ENCODE measurements around the gene SOCS6. TPM values are rescaled to one million over a fixed set of nuclear protein-coding genes. Genes with fewer than 3 reads are reported as not detected.

The SOCS6 gene
- total RNA-seq, 4 donors from 2014 or later: 11.5 to 47.8 (median 46.1) TPM

DNA sequence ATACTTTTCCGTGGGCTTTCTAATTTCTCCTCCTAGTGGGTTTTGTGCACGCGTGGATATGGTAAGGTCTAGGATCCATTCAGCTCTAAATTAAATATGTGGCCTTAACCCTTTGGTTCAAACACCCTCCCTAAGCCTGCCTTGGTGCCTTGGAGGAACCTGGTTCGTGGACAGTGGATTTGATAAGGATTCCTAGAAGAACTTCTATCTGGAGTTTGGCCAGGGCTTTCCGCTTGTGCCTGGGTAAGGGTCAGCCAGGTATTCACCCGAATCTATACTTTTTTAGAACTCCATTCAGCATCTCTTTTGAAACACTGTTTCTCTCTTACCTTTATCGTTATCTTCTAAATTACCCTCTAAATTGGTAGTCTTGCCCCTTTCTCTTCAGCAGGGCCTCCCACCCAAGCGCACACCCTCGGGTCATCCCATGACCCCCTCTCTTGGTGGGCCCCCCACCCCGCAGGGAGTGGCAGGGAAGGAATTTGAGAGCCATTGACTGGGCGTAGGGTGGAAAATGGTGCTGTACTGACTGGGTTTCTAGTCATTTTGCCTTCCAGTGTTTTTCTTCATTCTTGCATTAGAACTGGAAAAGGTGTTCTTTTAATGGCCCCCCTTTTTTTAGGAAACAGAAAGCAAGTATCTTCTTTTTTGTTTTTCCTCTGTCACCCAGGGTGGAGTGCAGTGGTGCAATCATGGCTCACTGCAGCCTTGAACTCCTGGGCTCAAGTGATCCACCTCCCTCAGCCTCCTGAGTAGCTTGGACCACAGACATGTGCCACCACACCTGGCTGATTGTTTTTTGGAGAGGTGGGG, 1.8 kb downstream of the SOCS6 start:
- intact Hi-C loops (cut with DNase I; ENCODE audit: low total_unique reads) (no loop called here), in situ Hi-C loops (cut with MboI; ENCODE audit: low pct_ligation_motif_present in 1 of 4, low pct_unique_long_range_greater_than_20kb in 1 of 4, low sequenced_read_pairs in 3 of 4) (loop anchor here in 1 of 4 donors (25.0 kb wide), 1 partner anchor 147 kb away; no protein-coding TSS in a partner anchor)
- H3K4me3 ChIP-seq: peak overlapping the region in 3 of 4 donors; percentile 66 to 91 (median 80)

DNA sequence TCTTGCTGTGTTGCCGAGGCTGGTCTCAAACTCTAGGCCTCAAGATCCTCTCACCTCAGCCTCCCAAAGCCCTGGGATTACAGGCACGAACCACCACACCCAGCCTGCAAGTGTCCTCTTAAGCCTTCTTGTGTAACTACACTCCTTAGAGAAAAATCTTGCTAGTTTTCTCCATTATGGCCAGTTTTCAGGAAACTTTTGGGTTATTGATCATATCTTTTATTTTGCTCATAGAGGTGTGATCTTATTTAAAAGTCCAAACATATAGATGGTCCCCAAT, 2.4 kb downstream of the SOCS6 start:
- Histone ChIP-seq H3K9me3 (no peaks in the 10 kb centered on the region), H3K4me1 (peaks cover 19 to 66% (median 44%) of the 10 kb centered on the region in 4 donors), H3K27ac (peak overlapping the region in 3 of 4 donors; percentile 92 to 96 (median 93)), H3K36me3 (no peaks in the 10 kb centered on the region), H3K4me3 (peak overlapping the region in 1 of 4 donors; percentile 66), H3K27me3 (no peaks in the 10 kb centered on the region)
- DNase-seq: no peak
- intact Hi-C loops (cut with DNase I; ENCODE audit: low total_unique reads): no loop called here
- in situ Hi-C loops (cut with MboI; ENCODE audit: low pct_ligation_motif_present in 1 of 4, low pct_unique_long_range_greater_than_20kb in 1 of 4, low sequenced_read_pairs in 3 of 4): loop anchor here in 1 of 4 donors (25.0 kb wide), 1 partner anchor 146 kb away; no protein-coding TSS in a partner anchor
- WGBS, 2 donors (ENCODE audit: low coverage in 1 of 2): 74 to 92% methylated on average over 2 of the region's 2 CpGs
- TF ChIP-seq, protein P1, sequence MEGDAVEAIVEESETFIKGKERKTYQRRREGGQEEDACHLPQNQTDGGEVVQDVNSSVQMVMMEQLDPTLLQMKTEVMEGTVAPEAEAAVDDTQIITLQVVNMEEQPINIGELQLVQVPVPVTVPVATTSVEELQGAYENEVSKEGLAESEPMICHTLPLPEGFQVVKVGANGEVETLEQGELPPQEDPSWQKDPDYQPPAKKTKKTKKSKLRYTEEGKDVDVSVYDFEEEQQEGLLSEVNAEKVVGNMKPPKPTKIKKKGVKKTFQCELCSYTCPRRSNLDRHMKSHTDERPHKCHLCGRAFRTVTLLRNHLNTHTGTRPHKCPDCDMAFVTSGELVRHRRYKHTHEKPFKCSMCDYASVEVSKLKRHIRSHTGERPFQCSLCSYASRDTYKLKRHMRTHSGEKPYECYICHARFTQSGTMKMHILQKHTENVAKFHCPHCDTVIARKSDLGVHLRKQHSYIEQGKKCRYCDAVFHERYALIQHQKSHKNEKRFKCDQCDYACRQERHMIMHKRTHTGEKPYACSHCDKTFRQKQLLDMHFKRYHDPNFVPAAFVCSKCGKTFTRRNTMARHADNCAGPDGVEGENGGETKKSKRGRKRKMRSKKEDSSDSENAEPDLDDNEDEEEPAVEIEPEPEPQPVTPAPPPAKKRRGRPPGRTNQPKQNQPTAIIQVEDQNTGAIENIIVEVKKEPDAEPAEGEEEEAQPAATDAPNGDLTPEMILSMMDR (IDR thresholded peaks at IDR 0.05): no peak
- TF ChIP-seq POLR2AphosphoS5 (IDR thresholded peaks at IDR 0.05) (no peak), EP300 (IDR thresholded peaks at IDR 0.05; ENCODE audit: low read depth) (no peak), POLR2A (IDR thresholded peaks at IDR 0.05) (no peak)

More for the DNA sequence above, 1.8 kb downstream of the SOCS6 start:
- Histone ChIP-seq H3K27ac (peak overlapping the region; percentile 92 to 96 (median 93)), H3K36me3 (no peaks in the 10 kb centered on the region), H3K9me3 (no peaks in the 10 kb centered on the region), H3K4me1 (peaks cover 19 to 67% (median 40%) of the 10 kb centered on the region in 4 donors), H3K27me3 (no peaks in the 10 kb centered on the region)
- no peak for DNase-seq
- 23 to 49% methylated on average over 9 to 11 of the region's 11 CpGs for WGBS, 2 donors (ENCODE audit: low coverage in 1 of 2)
- TF ChIP-seq EP300 (IDR thresholded peaks at IDR 0.05; ENCODE audit: low read depth): no peak
- TF ChIP-seq, protein P1 (IDR thresholded peaks at IDR 0.05): no peak
- no peak for TF ChIP-seq POLR2A (IDR thresholded peaks at IDR 0.05)
- no peak for TF ChIP-seq POLR2AphosphoS5 (IDR thresholded peaks at IDR 0.05)

DNA sequence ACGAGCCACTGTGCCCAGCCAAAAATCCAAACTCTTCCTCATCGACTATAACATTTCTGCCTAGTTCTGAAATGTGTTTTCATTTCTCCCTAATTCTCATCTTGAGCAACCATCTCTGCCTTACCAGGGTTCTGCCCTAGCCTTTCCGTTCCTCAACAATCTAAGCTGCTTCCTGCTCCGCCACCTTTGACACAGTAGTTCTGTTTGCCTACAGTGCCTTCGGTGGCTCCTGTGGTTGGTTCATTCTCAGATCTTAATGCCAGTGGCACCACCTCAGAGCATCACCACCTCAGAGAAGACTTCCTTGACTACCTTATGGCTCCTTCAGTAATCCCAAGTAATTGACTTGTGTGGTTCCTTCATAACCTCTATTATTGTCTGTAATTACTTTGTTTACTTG, 3.8 kb downstream of the SOCS6 start:
- TF ChIP-seq POLR2AphosphoS5 (IDR thresholded peaks at IDR 0.05): peak in 1 of 3 donors; percentile 47
- no peak for TF ChIP-seq POLR2A (IDR thresholded peaks at IDR 0.05)
- intact Hi-C loops (cut with DNase I; ENCODE audit: low total_unique reads): no loop called here
- H3K9me3 ChIP-seq: no peaks in the 10 kb centered on the region
- H3K4me3 ChIP-seq: no peak overlapping the region
- peak overlapping the region; percentile 62 to 93 (median 82) for H3K27ac ChIP-seq
- DNase-seq: peak; percentile 53
- peaks cover 19 to 73% (median 46%) of the 10 kb centered on the region in 4 donors for H3K4me1 ChIP-seq
- in situ Hi-C loops (cut with MboI; ENCODE audit: low pct_ligation_motif_present in 1 of 4, low pct_unique_long_range_greater_than_20kb in 1 of 4, low sequenced_read_pairs in 3 of 4): loop anchor here in 1 of 4 donors (25.0 kb wide), 1 partner anchor 145 kb away; no protein-coding TSS in a partner anchor
- H3K36me3 ChIP-seq: no peaks in the 10 kb centered on the region
- H3K27me3 ChIP-seq: no peaks in the 10 kb centered on the region
- WGBS, 2 donors (ENCODE audit: low coverage in 1 of 2): 57 to 89% methylated on average over 2 to 5 of the region's 5 CpGs

DNA sequence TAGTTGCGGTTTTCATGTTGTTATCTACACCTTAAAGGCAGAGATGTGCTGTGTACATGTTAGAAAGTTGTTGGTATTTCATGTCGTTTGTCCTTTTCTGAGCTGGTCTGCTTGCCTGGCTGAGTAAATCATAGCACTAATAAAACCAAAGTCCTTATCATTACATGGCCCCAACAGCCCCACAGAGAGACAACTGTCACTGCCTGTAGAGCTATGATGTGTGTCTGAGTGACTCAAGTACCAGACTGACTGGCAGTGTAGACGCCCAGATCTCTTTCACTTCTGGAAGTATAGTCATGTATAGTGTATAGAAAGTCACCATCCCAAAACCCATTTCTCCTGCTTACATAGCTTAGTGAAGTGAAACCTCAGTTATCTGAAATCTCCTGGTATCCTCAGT, 4.3 kb downstream of the SOCS6 start:
- H3K27ac ChIP-seq: peak overlapping the region; percentile 62 to 93 (median 82)
- H3K4me3 ChIP-seq: no peak overlapping the region
- H3K27me3 ChIP-seq: no peaks in the 10 kb centered on the region
- peaks cover 19 to 78% (median 47%) of the 10 kb centered on the region in 4 donors for H3K4me1 ChIP-seq
- peak; percentile 51 for DNase-seq
- no peak for TF ChIP-seq EP300 (IDR thresholded peaks at IDR 0.05; ENCODE audit: low read depth)
- peak in 2 of 3 donors; percentile 4 to 55 for TF ChIP-seq POLR2AphosphoS5 (IDR thresholded peaks at IDR 0.05)
- no peaks in the 10 kb centered on the region for H3K36me3 ChIP-seq
- no peaks in the 10 kb centered on the region for H3K9me3 ChIP-seq
- in situ Hi-C loops (cut with MboI; ENCODE audit: low pct_ligation_motif_present in 1 of 4, low pct_unique_long_range_greater_than_20kb in 1 of 4, low sequenced_read_pairs in 3 of 4): loop anchor here in 1 of 4 donors (25.0 kb wide), 1 partner anchor 144 kb away; no protein-coding TSS in a partner anchor
- WGBS, 2 donors (ENCODE audit: low coverage in 1 of 2): 37 to 40% methylated on average over 3 of the region's 3 CpGs
- intact Hi-C loops (cut with DNase I; ENCODE audit: low total_unique reads): no loop called here

All from transverse colon (tissue), 4 donors.